ENCODE measurements around the gene RPN2. TPM values are rescaled to one million over a fixed set of nuclear protein-coding genes. Genes with fewer than 3 reads are reported as not detected.

RPN2 gene
- total RNA-seq, 2 donors from 2014 or later, result 154 to 269 TPM

DNA sequence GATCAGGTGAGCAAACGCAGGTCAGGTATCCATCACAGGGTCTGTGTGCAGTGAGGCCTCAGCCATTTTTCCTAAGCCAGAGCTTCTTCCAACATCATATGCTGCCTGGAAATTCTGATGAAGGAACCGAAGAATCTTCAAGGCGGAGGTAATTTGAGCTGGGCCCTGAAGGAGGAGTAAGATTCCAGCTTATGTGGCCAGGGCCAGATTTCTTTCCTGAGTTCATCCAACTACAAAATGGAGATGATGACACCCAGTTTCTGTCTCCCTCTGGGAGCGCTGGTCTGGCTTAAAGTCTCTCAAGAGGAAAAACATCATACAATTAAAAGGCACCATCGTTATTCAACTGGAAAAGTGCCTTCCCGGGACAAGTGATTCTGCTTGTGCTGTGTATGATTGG is 103.4 kb downstream of the RPN2 start:
- DNase-seq, result no peak
- intact Hi-C loops (cut with DNase I), result loop anchor here (5.0 kb wide), 1 partner anchor 100 kb away; no protein-coding TSS in a partner anchor
- Histone ChIP-seq H3K27ac (no peak overlapping the region), H3K9ac (ENCODE audit: low read depth in 2 of 2, low read length in 2 of 2) (no peak overlapping the region), H3K4me3 (no peak overlapping the region), H3K4me1 (no peaks in the 10 kb centered on the region), H3K36me3 (no peaks in the 10 kb centered on the region), H3K9me3 (no peaks in the 10 kb centered on the region), H3K27me3 (no peaks in the 10 kb centered on the region)
- TF ChIP-seq, protein P1, sequence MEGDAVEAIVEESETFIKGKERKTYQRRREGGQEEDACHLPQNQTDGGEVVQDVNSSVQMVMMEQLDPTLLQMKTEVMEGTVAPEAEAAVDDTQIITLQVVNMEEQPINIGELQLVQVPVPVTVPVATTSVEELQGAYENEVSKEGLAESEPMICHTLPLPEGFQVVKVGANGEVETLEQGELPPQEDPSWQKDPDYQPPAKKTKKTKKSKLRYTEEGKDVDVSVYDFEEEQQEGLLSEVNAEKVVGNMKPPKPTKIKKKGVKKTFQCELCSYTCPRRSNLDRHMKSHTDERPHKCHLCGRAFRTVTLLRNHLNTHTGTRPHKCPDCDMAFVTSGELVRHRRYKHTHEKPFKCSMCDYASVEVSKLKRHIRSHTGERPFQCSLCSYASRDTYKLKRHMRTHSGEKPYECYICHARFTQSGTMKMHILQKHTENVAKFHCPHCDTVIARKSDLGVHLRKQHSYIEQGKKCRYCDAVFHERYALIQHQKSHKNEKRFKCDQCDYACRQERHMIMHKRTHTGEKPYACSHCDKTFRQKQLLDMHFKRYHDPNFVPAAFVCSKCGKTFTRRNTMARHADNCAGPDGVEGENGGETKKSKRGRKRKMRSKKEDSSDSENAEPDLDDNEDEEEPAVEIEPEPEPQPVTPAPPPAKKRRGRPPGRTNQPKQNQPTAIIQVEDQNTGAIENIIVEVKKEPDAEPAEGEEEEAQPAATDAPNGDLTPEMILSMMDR (IDR thresholded peaks at IDR 0.05), result no peak

- Histone ChIP-seq H3K27ac (no peak overlapping the region), H3K4me3 (no peak overlapping the region), H3K36me3 (no peaks in the 10 kb centered on the region), H3K27me3 (no peaks in the 10 kb centered on the region), H3K9me3 (no peaks in the 10 kb centered on the region), H3K9ac (ENCODE audit: low read depth in 2 of 2, low read length in 2 of 2) (no peak overlapping the region), H3K4me1 (no peaks in the 10 kb centered on the region)
- intact Hi-C loops (cut with DNase I), result loop anchor here (5.0 kb wide), 1 partner anchor 99 kb away; no protein-coding TSS in a partner anchor
- no peak for DNase-seq
- TF ChIP-seq, protein P1 (IDR thresholded peaks at IDR 0.05), result no peak
Observed at GRCh38 chr20:37283530-37284195, 104.5 kb downstream of the RPN2 start.

DNA sequence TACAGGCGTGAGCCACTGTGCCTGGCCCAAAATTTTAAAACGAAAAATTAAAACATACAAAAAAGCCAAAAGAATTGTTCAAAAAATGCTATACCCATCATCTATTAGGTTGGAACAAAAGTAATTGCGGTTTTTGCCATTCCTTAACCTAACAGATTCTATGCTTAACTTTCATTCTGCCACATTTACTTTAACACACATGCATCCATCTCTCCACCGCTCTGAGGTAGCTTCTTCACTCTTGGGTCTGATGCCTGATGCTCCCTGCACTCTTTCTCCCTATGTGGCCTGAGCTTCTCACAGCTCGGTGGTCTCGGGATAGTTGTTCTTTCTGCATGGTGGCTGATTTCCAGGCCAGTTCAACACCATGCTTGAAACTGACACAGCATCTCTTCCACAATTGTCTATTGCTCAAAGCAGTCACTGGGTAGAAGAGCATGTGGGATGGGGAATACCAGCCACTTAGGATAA is 105.6 kb downstream of the RPN2 start:
- no peak for DNase-seq
- intact Hi-C loops (cut with DNase I), result loop anchor here (5.0 kb wide), 1 partner anchor 98 kb away; no protein-coding TSS in a partner anchor
- Histone ChIP-seq H3K27me3 (no peaks in the 10 kb centered on the region), H3K4me3 (no peak overlapping the region), H3K4me1 (no peaks in the 10 kb centered on the region), H3K36me3 (no peaks in the 10 kb centered on the region), H3K27ac (no peak overlapping the region), H3K9ac (ENCODE audit: low read depth in 2 of 2, low read length in 2 of 2) (no peak overlapping the region), H3K9me3 (no peaks in the 10 kb centered on the region)
- TF ChIP-seq, protein P1 (IDR thresholded peaks at IDR 0.05), result no peak

- H3K9me3 ChIP-seq, result no peaks in the 10 kb centered on the region
- H3K4me3 ChIP-seq, result no peak overlapping the region
- no peak overlapping the region for H3K27ac ChIP-seq
- no peaks in the 10 kb centered on the region for H3K27me3 ChIP-seq
- no peak overlapping the region for H3K9ac ChIP-seq (ENCODE audit: low read depth in 2 of 2, low read length in 2 of 2)
- no peak for DNase-seq
- intact Hi-C loops (cut with DNase I), result no loop called here
- H3K4me1 ChIP-seq, result no peaks in the 10 kb centered on the region
- H3K36me3 ChIP-seq, result no peaks in the 10 kb centered on the region
- TF ChIP-seq, protein P1 (IDR thresholded peaks at IDR 0.05), result no peak
Observed at GRCh38 chr20:37285664-37286374, 106.7 kb downstream of the RPN2 start.

- TF ChIP-seq, protein P1 (IDR thresholded peaks at IDR 0.05), result no peak
- intact Hi-C loops (cut with DNase I), result no loop called here
- Histone ChIP-seq H3K4me1 (no peaks in the 10 kb centered on the region), H3K36me3 (no peaks in the 10 kb centered on the region), H3K4me3 (no peak overlapping the region), H3K9me3 (no peaks in the 10 kb centered on the region), H3K27ac (no peak overlapping the region), H3K9ac (ENCODE audit: low read depth in 2 of 2, low read length in 2 of 2) (no peak overlapping the region), H3K27me3 (no peaks in the 10 kb centered on the region)
- DNase-seq, result no peak
Observed at GRCh38 chr20:37288091-37288490, 109.0 kb downstream of the RPN2 start.
